HG03196 (cell line): ENCODE measurements around the gene TTC9.

Source experiments
- ATAC-seq: cut with Tn5 transposase; IDR thresholded peaks from one replicate; pipeline ENCODE4 v1.9.1; 2021; ENCODE audit not compliant: unreplicated experiment

The TTC9 gene

DNA sequence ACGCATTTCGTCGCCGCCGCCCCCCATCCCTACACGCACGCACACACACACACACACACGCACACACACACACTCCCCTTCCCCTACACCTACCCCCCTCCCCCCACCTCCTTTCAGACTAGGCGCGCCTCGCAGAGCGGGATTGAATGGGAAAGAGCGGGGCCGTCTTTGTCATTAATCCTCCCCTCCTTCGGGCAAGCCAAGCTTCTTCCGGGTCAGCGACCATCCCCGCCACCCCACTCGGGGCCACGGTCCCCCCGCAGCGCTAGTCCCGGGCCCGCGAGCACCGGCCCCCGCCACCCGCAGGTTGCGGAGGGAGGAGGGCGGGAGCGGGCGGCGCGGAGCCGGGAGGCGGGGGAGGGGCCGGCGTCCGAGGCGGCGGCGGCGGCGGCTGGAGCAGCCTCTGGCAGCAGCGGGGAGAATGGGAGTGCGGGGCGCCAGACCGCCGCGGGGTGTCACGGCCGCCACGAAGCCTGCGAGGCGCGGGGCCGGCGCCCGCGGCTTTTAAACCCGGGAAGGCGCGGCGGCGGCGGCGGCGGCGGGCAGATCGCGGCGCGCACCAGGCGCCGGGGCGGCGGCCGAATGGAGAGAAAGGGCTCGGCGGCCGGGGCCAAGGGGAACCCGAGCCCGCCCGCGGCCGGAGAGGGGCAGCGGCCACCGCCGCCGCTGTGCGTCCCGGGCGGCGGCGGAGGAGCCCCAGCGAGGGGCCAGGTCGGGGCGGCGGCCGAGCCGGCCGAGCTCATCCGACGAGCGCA, at the start of gene TTC9:
Gene TTC9, plus strand, starts transcription at position 369 of the 755 bp plus-strand sequence. Its CDS starts 214 bp downstream, at position 583.
- ATAC-seq: peak; percentile 8

DNA sequence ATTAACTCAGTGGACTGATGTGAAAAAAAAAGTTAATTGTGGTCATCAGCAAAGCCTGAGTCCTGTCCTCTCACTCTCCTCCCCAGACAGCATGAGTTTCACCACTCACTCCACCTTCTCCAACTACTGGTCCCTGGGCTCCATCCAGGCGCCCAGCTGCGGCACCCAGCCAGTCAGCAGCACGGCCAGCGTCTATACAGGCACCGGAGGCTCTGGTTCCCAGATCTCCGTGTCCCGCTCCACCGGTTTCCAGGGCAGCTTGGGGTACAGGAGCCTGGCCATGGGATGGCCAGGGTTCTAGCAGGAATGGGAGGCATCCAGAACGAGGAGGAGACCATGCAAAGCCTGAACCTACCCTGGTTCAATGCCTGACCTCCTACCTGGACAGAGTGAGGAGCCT, 47.3 kb upstream of the TTC9 start:
- no peak for ATAC-seq

DNA sequence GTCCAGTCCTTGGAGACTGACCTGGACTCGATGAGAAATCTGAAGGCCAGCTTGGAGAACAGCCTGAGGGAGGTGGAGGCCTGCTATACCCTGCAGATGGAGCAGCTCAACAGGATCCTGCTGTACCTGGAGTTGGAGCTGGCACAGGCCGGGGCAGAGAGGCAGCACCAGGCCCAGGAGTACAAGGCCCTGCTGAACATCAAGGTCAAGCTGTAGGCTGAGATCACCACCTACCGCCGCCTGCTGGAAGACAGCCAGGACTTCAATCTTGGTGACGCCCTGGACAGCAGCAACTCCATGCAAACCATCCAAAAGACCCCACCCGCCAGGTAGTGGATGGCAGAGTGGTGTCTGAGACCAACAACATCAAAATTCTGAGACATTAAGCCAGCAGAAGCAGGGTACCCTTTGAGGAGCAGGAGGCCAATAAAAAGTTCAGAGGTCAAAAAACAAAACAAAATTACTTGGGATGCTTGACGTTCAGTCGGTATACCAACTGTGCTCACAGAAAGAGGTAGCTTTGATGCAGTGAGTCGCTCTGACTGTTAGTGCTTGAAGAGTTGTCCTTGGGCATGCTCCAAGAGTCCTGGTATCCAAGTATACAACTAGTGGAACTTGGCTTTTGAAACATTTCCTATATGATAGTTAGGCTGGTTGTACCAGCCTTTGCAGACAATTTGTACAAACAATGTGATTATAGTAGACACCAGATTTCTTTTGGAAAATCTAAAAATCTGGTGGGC, 46.1 kb upstream of the TTC9 start:
- no peak for ATAC-seq

DNA sequence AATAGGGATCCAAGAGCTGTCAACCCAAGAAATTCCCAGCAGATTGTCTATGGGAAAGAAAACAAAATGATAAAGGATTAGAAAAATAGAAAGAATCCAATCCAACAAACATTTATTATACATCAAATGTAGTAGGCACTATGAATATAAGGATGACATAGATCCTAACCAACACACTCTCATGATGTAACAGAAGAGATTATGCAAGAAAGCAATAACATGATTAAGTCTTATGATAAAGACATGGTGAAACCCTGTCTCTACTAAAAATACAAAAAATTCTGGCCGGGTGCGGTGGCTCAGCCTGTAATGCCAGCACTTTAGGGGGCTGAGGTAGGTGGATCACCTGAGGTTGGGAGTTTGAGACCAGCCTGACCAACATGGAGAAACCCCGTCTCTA, 44.0 kb upstream of the TTC9 start:
- ATAC-seq: no peak

DNA sequence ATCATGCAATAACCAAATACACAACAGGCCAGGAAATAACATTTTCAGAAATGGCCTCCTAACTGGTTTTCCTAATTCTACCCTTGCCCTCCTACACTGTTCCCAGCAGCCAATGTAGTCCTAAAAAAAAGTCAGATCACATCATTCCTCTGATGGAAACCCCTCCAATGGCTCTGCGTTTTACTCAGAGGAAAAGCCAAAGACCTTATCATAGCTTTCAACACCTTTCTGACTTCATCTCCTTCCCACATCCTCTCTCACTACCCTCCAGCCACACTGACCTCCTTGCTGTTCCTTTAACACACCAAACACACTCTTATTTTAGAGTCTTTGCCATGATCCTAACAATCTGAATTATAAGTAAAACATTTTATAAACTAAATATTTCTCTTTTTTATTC, 42.4 kb upstream of the TTC9 start:
- ATAC-seq: no peak

DNA sequence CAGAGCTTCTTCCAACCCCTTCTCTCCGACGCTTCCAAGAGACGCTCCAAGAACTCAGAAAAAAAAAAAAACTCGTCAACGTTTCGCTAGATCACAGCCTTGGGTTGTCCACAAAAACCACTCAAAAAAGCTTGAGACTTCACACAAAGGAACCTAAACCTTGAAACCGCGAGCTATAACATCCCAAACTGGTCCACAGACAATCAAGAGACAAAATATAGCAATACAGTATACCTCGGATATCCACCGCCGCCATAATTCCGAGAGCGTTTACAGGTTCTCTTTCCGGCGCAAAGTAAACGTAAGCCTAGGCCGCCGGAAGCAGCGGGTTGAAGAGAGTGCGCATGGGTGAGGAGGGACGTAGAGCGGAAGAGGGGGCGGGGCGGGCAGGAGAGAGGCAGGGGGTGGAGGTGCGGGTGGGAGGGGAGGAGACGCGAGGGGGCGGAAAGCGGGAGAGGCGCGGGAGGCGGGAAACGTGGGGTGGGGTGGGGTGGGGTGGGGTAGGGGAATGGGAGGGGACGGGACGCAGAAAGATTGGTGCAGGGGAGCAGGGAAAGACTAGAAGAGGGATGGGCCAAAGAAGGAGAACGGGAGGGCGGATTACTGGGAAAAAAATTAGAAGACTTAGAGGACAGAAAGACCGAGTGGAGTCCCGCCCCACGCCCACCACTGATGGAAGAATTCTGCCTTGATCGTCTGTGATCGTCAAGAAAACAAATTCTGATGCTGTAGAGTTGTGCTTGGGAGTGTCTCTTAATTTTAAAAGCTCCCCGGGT, 41.1 kb upstream of the TTC9 start, which contains the start of gene MED6:
Gene MED6, minus strand, starts transcription at position 274 of the 776 bp plus-strand sequence. Its CDS starts 18 bp downstream, at position 256.
- ATAC-seq: peak; percentile 90

DNA sequence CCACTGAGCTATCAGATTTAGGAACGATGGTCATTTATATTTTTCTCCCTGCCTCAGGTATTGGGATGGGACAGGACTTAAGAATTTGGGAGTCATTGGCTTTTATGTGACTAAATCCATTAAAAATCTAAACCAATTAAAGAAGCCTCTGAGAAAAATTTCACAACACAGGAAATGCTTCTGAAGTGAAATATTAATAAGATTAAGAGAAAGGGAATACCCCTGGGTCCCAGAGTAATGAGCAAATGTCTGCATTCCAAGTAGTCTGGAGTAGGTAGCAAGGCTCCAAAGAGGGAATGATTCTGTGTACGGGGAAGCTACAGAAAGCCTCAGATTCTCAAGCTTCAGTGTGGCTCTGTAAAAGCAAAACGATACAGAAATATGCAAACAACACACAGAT, 40.6 kb upstream of the TTC9 start:
- no peak for ATAC-seq

DNA sequence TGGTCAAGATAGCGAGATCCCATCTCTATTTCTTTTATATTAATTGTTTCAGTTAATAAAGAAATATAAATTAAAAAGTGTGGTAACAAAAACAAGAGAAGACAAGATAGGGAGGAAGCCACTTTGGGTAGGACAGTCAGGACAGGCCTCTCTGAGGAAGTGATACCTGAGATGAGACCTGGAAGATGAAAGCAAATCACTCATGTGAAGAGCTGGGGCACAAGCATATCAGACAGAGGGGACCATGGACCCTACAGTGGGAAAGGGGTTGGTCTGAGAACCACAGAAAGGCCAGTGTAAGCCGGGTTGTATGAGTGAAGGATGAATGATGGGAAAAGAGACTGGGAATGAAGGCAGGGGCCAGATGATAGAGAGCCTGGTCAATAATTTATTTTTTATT, 39.5 kb upstream of the TTC9 start:
- no peak for ATAC-seq

DNA sequence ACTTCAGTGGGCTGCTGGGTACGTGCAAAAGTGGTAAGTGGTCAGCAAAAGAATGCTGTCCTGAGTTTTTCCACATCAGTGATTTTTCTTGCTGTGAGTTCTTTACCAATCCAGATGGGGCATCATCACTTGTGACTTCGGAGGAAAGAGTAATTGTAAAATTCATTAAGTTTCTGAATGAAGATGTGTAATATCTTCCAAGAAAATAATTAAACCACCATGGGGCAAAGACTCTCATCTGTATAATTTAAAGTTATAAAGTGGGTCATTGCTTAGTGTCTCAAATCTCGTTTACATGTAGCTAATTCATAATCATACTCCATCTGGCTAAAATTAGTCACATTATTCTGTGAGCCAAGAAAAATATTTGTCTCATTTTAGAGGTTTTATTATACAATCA, 30.5 kb upstream of the TTC9 start:
- ATAC-seq: no peak

DNA sequence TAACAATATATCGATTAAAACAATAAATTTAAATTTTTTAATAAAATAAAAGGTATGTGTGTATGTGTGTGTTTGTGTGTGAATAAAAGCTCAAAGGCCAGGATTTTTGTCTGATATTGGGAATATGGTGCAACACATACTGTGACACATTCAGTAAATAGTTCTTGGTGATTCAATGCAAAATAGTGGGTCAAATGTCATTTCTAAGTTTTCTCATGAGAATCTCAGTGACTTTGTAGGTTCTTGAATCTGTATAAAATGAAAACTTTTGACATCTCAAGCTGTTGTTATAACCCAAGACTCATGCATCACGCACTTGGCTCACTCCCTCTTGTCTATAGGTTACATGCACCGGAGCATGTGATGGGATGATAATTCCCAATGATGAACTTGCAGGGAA, 25.1 kb upstream of the TTC9 start:
- no peak for ATAC-seq

DNA sequence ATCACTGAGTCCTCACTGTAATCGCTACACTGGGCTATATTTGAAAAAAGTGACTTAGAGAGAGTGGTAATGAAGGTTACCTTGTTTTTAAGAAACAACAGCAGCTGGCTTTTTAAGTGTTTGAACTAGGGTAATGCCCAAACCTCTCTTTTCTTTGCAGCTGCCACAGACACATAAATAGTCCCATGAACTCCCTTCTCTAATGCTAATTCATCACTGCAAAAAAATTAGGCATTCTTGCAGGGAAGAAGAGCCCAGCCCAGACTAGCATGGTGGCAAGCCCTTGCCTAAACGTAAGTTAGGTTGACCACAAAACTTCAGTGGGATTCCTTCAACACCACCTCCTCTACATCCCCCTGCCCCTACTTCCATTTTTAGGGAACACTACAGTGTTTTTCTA, 23.4 kb upstream of the TTC9 start:
- ATAC-seq: no peak

DNA sequence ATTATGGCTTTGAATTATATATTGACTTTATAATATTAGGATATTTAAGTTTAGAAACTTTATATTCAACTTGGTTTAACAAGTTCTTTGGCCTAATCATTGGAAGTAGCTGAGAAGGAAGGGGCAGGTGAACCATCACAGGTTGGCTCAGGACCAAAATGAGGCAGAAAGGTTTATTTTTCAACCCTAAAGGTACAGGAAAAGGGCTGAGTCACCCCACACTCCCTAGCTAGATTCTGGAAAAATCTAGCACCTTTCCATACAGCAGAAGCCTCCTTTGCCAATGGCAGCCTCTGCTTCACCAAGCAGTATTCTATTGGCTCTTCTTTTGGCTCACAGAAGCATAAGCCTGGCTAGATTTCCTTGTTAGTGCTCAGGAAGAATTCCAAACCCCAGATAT, 22.0 kb upstream of the TTC9 start:
- ATAC-seq: no peak

DNA sequence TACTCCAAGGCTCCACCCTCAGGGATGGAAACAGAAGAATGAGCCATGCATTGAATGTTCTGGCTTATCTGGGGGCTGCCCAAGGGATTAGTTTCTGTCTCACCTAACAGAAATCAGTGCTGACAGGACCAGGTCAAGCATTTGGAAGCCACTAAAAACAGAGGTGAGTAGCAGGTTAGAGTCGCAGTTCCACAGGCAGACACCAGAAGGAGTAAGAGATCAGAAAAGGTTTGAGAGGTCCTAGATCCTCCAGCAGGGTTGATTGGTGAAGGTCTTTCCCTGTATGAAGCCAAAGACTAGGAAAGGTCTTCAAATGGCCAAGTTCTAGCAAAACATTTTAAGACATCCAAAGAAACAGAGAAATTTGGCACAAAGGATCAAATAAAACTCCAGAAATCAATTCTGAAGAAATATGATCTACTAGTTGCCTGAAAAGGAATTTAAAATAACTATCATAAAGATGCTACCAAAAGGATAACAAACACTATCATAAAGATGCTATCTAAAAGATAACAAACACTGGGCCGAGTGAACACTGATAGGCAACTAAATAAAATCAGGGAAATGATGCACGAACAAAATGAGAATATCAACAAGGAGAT, 19.5 kb upstream of the TTC9 start:
- no peak for ATAC-seq

DNA sequence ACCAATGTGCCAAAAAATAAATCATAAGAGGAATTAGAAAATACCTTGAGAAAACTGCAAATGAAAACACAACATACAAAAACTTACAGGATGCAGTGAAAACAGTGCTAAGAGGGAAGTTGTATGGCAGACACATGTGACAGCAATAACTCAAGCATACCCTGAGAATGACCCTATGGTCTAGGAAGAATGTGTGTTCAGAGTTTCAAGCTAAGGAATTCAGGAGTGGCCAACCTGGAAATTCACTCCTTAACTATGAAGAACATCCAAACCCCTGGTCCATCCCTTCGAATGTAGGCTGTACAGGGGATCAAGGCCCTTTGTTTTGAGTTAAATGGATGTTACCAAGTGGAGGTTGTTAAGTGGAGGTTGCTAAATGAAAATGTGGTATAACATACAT, 16.7 kb upstream of the TTC9 start:
- ATAC-seq: no peak

DNA sequence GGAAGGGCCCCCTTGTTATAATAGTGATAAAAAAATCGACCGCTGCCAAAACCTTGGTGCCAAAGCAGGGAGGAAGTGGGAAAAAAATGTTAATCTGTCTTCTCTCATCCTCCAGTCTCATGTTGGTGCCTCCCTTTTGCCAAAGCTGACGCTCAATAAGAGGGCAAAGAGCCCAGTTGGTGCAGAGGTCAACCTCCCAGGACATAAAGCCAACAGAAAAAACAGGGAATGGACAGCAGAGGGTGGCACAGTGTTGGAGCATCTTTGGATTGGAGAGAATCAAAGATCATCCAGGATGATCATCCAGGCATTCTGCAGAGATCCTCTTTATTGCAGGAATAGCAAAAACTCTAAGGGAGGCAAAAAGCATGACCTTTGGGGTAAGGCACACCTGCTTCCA, 9.8 kb upstream of the TTC9 start:
- ATAC-seq: no peak

DNA sequence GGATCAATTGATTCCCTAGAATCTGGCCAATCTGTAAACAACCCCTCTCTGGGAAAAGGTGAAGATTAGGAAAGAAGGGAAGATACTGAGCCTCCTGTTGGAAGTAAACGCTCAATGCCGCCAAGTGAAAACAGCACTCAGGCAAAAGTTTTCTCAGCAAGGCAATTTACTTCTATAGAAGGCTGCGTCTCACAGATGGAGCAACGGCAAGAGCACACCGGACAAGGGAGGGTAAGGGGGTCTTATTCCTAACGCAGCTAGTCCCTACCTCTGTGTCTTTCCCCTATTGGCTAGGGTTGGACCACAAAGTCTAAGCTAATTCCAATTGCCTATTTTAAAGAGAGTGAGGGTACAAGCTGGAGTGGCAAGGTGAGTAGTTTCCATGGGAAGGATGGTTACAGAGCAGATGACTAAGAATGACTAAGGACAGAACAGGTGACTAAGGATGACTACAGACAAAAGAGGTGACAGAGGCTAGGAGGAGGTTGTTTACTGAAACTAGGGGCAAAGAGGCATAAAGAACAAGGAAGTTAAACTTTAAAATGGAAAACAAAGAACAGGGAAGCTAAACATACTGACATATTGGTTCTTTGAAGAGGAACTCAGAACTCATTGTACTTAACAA, 5.6 kb upstream of the TTC9 start:
- no peak for ATAC-seq

DNA sequence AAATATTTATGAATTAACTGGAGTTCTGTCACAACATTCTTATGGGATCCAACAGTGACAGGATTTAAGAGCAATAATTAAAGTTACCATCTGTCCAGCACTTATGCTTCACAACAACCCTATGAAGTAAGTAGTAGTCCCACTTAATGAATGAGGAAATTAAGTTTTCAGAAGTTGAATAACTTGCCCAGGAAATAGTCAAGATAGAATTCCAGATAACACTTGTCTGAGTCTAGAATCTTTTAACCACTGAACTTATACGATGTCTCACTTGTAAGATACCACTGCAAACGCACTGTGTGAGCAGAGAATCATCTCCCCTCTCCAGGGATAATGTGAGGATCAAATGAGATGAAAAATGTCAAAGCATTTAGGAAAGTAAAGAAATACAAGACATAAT, 3.3 kb upstream of the TTC9 start:
- ATAC-seq: no peak

DNA sequence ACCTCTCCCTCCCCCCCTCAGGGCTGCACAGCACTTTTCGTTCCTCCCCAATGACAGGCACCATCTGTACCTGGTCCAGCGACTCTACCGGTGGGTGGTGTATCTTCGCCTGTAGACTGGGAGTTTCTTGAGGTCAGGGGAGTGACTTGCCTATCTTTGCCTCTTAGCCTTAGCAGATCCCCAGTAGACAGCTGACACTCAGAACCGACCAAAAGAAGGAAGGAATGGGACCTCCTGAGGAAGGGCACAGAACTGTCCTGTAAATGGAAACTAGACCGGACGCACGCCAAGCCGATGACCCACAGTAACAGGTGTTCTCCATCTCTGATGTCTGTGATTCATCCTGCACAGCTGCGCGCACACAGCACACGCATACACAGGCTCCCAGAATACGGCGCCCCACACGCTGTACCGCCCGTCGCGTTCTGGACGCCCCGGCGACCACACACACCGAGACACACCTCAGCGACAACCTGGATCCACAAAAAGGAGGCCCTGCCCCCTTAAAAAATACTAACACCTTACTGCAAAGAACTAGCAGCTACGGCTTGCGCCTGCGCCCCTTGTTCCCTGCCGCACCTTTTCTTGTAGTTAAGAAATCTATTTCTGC, 673 bp upstream of the TTC9 start:
- peak; percentile 57 for ATAC-seq

DNA sequence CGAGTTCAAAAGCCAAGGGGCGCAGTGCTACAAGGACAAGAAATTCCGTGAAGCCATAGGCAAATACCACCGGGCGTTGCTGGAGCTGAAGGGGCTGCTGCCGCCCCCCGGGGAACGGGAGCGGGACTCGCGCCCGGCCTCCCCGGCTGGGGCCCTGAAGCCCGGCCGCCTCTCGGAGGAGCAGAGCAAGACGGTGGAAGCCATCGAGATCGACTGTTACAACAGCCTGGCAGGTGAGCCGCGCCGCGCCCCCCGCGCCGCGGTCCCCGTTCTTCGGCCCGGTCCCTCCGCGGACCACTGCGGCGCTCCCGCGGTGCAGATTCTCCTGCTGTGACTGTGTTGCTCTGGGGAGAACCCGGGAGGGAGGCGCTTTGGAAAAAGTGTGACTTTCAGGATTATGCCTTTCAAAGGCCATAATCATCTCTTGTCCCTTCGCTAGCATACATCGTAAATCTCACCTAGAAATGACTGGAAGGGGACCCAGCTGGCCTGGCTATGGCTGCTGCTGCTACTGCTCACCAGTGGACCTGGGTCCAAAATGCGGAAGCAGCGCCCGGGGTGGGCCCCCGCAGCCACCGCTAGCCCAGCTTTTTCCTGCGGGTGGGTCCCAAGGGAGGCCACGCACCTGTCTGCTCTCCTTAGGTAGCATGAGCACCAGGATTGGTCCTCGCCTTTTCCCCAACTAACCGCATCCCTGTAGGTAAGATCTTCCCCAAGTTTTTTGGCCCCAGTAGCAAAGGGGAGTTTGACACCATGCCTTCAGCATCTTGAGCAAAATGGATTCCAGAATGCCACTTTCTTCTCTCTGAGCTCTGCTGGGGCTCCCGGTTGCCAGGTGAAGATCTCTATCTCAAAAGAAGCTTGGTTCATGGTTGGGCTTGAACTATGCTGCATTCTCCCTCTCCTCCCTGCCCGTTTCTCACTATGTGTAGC, 853 bp downstream of the TTC9 start:
- peak; percentile 28 for ATAC-seq
